OCI-LY3 (cell line): ENCODE data around the gene SLFN5.

Experiments
- EZH2phosphoT487 ChIP-seq: fragments of 200-600 bp; shearing (Covaris generic); IDR thresholded peaks from 2 replicates; pipeline ENCODE4 v1.6.1; 2018; ENCODE audit warnings: antibody characterized with exemption, mixed run types, low read depth
- TF ChIP-seq, protein P1 (sequence below): fragments of 200-600, 300-600 bp; sonication (generic); IDR thresholded peaks from 2 replicates; pipeline ENCODE4 v1.5.1; 2014; ENCODE audit warnings: antibody characterized with exemption, low read length, low read depth

- TF ChIP-seq, protein P1, sequence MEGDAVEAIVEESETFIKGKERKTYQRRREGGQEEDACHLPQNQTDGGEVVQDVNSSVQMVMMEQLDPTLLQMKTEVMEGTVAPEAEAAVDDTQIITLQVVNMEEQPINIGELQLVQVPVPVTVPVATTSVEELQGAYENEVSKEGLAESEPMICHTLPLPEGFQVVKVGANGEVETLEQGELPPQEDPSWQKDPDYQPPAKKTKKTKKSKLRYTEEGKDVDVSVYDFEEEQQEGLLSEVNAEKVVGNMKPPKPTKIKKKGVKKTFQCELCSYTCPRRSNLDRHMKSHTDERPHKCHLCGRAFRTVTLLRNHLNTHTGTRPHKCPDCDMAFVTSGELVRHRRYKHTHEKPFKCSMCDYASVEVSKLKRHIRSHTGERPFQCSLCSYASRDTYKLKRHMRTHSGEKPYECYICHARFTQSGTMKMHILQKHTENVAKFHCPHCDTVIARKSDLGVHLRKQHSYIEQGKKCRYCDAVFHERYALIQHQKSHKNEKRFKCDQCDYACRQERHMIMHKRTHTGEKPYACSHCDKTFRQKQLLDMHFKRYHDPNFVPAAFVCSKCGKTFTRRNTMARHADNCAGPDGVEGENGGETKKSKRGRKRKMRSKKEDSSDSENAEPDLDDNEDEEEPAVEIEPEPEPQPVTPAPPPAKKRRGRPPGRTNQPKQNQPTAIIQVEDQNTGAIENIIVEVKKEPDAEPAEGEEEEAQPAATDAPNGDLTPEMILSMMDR: no peak
- no peak for TF ChIP-seq EZH2phosphoT487
These were observed 16.1 kb downstream of the SLFN5 start for GRCh38 chr17:35259001-35259400.
